Activated T-helper 1 cell treated with anti-CD3 and anti-CD28 coated beads, Interleukin-12 subunit alpha, Interleukin-12 subunit beta, Interleukin-2, Interleukin-4 antibody, amounts not matched to agents 30 ng/mL and 10 ng/mL and 1 ng/mL, durations not matched to agents 14 hours and 24 hours and 36 hours (primary cell): Measurements from ENCODE around the gene MIB2. TPM values are rescaled to one million over a fixed set of nuclear protein-coding genes. Genes with fewer than 3 reads are reported as not detected.

ENCODE experiments used
- DNase-seq: peaks from one replicate; pipeline ENCODE4 v3.0.0; 2021; ENCODE audit warnings: low spot score
- H3K27ac Mint-ChIP-seq: one replicate; pipeline ENCODE4 v1.8.0; 2021; ENCODE audit warnings: mild to moderate bottlenecking, mixed read lengths
- H3K27me3 Mint-ChIP-seq: one replicate; pipeline ENCODE4 v1.8.0; 2022; ENCODE audit warnings: mild to moderate bottlenecking, moderate library complexity, mixed read lengths; ENCODE audit not compliant: insufficient read depth
- H3K36me3 Mint-ChIP-seq: one replicate; pipeline ENCODE4 v1.8.0; 2021; ENCODE audit warnings: low read depth, mixed read lengths
- H3K4me1 Mint-ChIP-seq: one replicate; pipeline ENCODE4 v1.8.0; 2021; ENCODE audit warnings: low read depth, mixed read lengths
- H3K4me3 Mint-ChIP-seq: one replicate; pipeline ENCODE4 v1.8.0; 2021; ENCODE audit warnings: mild to moderate bottlenecking, moderate library complexity, mixed read lengths
- H3K9me3 Mint-ChIP-seq: one replicate; pipeline ENCODE4 v1.8.0; 2021; ENCODE audit warnings: mixed read lengths
- intact Hi-C: fragments of 100-400 bp; cut with micrococcal nuclease; formaldehyde crosslinking; loops from one replicate; pipeline ENCODE4 v1.15.1; 2024
- total RNA-seq: library from RNA; stranded (reverse); gene quantifications from 2 replicates; pipeline ENCODE4 v1.2.3, GENCODE V29; 2022

Gene MIB2
- total RNA-seq, result 29.5 and 32.8 TPM in 2 replicates

DNA sequence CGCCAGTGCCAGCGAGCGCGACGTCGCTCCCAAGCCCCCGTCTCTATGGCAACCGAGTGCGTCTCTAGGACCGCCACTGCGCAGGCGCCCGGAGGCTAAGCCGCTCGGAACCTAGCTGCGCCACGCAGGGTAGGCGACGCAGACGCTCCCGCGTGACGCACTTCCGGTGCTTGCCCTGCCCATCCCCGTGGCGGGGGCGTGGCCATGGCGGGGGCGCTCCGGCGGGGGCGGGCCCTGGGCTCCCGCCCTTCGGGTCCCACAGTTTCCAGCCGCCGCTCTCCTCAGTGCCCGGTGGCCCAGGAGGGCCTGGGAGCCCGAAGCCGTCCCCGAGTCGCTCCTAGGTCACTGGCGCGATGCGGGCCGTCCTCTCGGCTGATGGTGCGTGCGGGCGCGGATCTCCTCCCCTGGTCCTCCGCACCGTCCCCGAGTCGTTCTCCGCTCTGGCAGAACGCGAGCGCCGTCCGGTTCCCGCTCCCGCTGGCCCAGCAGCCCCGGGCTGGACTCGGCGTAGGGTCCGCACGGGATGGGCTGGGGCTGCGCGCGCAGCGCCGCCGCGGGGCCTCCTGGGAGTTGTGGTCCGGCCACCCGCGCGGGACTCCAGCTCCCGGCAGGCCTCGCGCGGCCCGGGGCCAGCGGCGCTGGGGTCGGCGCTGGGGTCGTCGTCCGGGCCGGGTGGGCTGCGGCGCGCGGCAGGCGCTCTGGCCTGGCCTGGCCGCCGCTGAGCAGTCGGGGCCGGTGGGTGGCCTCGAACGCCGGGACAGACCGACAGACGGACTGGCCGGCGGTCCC lies at the start of gene MIB2:
Gene MIB2 (plus strand): TSS at position 245 of the 789 bp plus-strand sequence. CDS start 7,953 bp downstream, outside the sequence.
- Mint-ChIP-seq H3K27ac (peak within 1 kb of the TSS; percentile 99), H3K9me3 (no peaks in the 10 kb centered on the region), H3K36me3 (peaks cover 4% of the 10 kb centered on the region), H3K27me3 (no peaks in the 10 kb centered on the region), H3K4me1 (peaks cover 25% of the 10 kb centered on the region), H3K4me3 (peak within 1 kb of the TSS; percentile 92)
- intact Hi-C loops, result loop anchor here (1.0 to 10.0 kb wide), 9 partner anchors 15 to 779 kb away; partner anchors contain the start of genes ATAD3B, AURKAIP1, C1orf159 and CDK11A
- DNase-seq, result peak; percentile 98

DNA sequence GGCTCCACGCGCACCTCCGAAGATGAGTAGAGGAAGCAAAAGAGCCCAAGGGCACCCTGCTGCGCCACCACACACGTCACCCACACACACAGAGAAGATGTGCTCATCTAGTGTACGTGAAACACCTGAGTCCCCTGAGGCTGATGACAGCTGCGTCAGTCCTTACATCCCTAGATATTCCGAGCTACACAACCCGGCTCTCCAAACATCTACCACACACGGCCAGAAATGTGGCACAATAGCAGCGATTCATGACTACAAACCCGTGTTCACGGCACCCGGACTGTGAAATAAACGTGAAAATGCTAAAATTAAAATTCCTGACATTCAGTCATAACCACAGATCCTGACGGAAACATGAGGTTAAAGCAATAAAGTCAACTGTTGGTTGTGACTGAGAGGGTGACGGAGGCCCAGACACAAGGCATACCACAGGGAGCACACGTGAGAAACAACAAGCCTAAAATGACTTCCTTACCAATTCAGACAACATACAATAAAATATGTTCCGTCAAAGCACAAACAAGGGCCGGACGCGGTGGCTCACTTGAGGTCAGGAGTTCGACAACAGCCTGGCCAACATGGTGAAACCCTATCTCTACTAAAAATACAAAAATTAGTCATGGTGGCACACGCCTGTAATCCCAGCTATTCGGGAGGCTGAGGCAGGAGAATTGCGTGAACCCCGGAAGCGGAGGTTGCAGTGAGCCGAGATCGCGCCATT lies 48.0 kb upstream of the MIB2 start:
- peaks cover 22% of the 10 kb centered on the region for H3K4me1 Mint-ChIP-seq

DNA sequence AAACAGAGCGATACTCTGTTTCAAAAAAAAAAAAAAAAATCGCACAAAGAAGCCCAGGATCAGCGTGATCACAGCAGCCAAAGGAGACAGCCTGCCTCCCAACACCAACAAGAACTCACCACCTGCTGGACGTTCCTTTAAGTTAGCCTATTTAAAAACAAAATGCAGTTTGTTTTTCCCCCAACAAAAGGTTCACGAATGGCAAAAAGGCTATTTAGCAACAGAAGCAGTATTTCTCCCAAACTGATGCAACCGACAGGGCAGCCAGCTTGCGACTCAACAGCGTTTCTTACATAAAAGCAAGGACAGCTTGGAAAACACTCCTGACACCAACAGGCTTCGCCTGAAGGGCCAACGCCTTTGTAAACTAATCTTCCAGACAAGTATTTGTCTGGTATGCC lies 47.4 kb upstream of the MIB2 start:
- Mint-ChIP-seq H3K4me3 (no peak overlapping the region), H3K27me3 (no peaks in the 10 kb centered on the region), H3K27ac (no peak overlapping the region), H3K4me1 (peaks cover 22% of the 10 kb centered on the region), H3K9me3 (no peaks in the 10 kb centered on the region), H3K36me3 (peaks cover 37% of the 10 kb centered on the region)
- no peak for DNase-seq
- intact Hi-C loops, result no loop called here

More for the DNA sequence above, 48.0 kb upstream of the MIB2 start:
- peaks cover 38% of the 10 kb centered on the region for H3K36me3 Mint-ChIP-seq
- H3K4me3 Mint-ChIP-seq, result no peak overlapping the region
- H3K9me3 Mint-ChIP-seq, result no peaks in the 10 kb centered on the region
- DNase-seq, result no peak
- intact Hi-C loops, result no loop called here
- no peak overlapping the region for H3K27ac Mint-ChIP-seq
- H3K27me3 Mint-ChIP-seq, result no peaks in the 10 kb centered on the region

- no peak for DNase-seq
- Mint-ChIP-seq H3K27ac (no peak overlapping the region), H3K4me1 (peaks cover 21% of the 10 kb centered on the region), H3K4me3 (no peak overlapping the region), H3K27me3 (no peaks in the 10 kb centered on the region), H3K36me3 (peaks cover 35% of the 10 kb centered on the region), H3K9me3 (no peaks in the 10 kb centered on the region)
- intact Hi-C loops, result no loop called here
Measured at GRCh38 chr1:1569341-1569740, 46.0 kb upstream of the MIB2 start.

DNA sequence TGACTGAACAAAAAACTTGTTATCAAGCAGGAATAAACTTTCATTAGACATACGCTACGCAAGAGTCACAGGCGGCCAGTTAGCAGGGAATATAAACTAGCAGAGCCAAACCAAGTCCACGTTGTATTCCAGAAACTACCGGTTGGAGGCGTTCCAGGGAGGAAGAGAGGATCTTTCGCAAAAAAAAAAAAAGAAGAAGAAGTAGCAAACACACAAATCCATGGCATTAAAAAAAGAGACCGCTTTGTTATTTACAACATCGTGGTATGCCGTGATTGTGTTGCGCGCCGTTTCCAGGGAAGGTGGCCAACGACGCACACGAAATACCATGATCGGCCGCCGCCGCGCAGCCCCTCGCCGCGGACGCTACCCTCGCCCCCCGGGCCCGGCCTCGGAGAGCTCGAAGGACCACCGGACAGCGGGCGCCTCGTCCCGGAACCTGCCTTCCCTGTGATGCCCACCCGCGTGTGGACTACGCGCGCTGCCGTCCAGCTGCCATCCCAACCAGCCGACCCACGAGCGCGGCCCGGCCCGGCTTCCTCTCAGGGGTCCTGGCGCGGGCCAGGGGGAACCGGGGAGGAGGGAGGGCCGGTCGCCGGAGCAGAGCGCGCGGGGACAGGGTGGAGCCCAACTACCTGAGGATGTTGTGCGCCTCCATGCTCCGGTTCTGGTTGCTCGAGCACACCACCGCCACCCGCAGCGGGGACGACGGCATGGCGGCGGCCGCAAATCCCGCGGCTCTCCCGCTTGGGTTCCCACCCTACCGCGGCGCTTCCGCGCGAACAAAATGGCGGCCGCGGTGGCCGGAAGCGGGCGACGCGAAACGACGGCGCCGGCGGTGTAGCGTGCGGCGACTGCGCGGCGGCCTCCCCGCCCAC lies 41.2 kb upstream of the MIB2 start:
- Mint-ChIP-seq H3K27me3 (peaks cover under 1% of the 10 kb centered on the region), H3K27ac (peak overlapping the region; percentile 98), H3K4me1 (peaks cover 21% of the 10 kb centered on the region), H3K36me3 (peaks cover 22% of the 10 kb centered on the region), H3K4me3 (peak overlapping the region; percentile 95), H3K9me3 (no peaks in the 10 kb centered on the region)
- DNase-seq, result peak; percentile 75
- intact Hi-C loops, result loop anchor here (1.0 to 2.0 kb wide), 4 partner anchors 40 to 103 kb away; partner anchors contain the start of genes ATAD3A, ATAD3B and CDK11B

DNA sequence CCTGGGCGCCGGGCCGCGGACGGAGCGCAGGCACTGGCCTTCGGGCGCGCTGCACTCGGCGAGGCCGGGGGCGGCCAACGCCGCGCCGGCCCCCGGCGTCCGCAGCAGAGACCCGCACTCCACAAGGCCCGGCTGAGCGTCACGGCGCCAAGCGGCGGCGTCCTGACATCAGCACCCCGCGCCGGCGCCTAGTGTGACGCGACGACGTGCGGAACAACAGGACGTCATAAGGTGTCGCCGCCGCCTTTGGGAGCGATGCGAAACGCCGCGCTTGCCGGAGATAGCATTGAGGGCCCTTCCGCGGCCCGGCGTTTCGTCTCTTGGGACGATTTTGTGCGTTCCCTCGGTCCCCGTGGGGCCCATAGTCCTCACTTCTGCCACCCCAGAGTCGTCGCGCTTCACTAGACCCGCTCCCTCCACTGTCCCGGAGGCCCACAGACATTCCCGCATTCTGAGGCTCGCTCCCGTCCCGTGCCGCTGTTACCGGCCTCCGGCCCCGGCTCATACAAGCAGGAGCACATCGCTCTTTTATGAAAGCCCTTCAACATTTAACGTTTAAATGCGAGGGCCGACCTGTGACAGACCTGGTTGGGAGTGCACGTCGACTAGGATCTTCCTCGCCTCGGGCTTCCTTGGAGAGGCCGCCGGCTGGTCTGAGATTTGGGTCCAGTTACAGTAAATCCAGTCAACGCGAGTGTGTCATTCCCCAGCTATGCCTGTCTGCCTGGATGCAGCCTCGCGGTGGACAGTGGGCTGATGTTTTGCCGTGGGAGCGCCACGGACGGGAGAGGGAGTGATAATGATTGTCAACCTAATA lies 40.4 kb upstream of the MIB2 start, which contains the start of gene SSU72:
Gene SSU72 (minus strand): TSS at position 143 of the 817 bp plus-strand sequence. CDS start 306 bp downstream, outside the sequence.
- peaks cover 20% of the 10 kb centered on the region for H3K4me1 Mint-ChIP-seq
- H3K27me3 Mint-ChIP-seq, result peaks cover 3% of the 10 kb centered on the region
- peak within 1 kb of the TSS; percentile 95 for H3K4me3 Mint-ChIP-seq
- H3K27ac Mint-ChIP-seq, result peak within 1 kb of the TSS; percentile 98
- peak; percentile 91 for DNase-seq
- H3K9me3 Mint-ChIP-seq, result no peaks in the 10 kb centered on the region
- intact Hi-C loops, result loop anchor here (1.0 to 2.0 kb wide), 4 partner anchors 39 to 104 kb away; partner anchors contain the start of genes ATAD3A, ATAD3B and CDK11B
- peaks cover 16% of the 10 kb centered on the region for H3K36me3 Mint-ChIP-seq

GRCh38 chr1:1577367-1578011 lies 37.8 kb upstream of the MIB2 start:
- no peak for DNase-seq
- intact Hi-C loops, result no loop called here
- no peak overlapping the region for H3K27ac Mint-ChIP-seq
- H3K27me3 Mint-ChIP-seq, result peaks cover 12% of the 10 kb centered on the region
- peaks cover 5% of the 10 kb centered on the region for H3K36me3 Mint-ChIP-seq
- H3K4me3 Mint-ChIP-seq, result no peak overlapping the region
- peaks cover 11% of the 10 kb centered on the region for H3K4me1 Mint-ChIP-seq
- H3K9me3 Mint-ChIP-seq, result no peaks in the 10 kb centered on the region

DNA sequence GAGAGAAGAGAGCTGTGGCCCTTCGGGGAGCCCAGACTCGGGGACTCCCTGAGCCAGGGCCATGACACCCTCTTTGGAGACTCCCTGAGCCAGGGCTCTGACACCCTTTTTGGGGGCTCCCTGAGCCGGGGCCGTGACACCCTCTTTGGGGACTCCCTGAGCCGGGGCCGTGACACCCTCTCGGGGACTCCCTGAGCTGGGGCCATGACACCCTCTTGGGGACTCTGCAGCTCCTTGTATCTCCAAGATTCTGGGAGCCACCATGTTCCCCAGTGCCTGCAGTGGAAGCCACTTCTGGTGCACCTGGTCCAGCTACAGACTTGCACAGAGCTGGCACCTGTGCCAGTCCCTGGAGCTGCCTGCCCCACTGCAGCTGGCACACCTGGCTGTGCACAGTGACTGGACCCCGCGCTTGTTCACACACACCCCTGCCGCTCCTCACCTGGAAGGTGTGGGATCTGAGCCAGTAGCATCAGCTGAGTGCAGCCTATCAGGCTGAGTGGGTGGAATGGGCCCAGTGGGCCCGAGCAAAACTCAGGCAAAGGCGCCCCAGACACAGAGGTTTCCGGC lies 36.8 kb upstream of the MIB2 start:
- Mint-ChIP-seq H3K36me3 (peaks cover 3% of the 10 kb centered on the region), H3K27ac (no peak overlapping the region), H3K9me3 (no peaks in the 10 kb centered on the region), H3K27me3 (peaks cover 12% of the 10 kb centered on the region), H3K4me1 (peaks cover 7% of the 10 kb centered on the region), H3K4me3 (no peak overlapping the region)
- DNase-seq, result no peak
- intact Hi-C loops, result no loop called here

DNA sequence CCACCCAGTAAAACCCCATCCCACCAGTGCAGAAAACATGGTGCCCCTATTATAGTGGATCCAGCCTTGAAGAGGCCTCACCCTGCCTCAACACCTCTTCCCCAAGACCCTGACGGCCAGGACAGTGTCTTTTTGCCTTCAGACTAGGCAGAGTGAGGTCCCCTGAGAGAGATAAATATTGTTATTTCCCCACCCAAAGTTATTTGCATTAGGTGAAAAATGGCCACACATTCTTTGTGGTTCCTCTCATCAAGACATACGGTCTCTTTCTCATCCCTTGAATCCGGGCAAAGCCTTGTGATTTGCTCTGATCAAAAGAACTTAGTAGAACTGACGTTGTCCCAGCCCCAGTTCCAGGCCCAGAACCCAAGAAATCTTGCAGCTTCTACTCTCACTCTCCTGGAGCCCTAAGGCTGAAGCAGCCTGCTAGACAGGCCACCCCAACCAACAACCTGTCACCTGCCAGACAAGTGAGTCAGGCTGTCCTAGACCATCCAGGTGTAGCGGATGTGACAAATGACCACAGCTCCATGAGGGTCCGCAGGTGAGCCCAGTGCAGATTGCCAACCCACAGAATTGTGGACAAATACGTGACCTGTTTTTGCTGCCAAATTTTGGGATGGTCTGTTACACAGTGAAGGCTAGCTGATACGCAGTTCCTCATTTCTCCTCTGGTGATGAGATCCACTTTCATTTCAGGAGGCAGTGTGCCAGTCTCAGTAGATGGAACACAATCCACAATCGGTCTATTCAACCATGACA lies 32.5 kb upstream of the MIB2 start:
- Mint-ChIP-seq H3K36me3 (no peaks in the 10 kb centered on the region), H3K9me3 (no peaks in the 10 kb centered on the region), H3K4me3 (no peak overlapping the region), H3K4me1 (peaks cover 6% of the 10 kb centered on the region), H3K27me3 (peaks cover 12% of the 10 kb centered on the region), H3K27ac (no peak overlapping the region)
- DNase-seq, result no peak
- intact Hi-C loops, result no loop called here

DNA sequence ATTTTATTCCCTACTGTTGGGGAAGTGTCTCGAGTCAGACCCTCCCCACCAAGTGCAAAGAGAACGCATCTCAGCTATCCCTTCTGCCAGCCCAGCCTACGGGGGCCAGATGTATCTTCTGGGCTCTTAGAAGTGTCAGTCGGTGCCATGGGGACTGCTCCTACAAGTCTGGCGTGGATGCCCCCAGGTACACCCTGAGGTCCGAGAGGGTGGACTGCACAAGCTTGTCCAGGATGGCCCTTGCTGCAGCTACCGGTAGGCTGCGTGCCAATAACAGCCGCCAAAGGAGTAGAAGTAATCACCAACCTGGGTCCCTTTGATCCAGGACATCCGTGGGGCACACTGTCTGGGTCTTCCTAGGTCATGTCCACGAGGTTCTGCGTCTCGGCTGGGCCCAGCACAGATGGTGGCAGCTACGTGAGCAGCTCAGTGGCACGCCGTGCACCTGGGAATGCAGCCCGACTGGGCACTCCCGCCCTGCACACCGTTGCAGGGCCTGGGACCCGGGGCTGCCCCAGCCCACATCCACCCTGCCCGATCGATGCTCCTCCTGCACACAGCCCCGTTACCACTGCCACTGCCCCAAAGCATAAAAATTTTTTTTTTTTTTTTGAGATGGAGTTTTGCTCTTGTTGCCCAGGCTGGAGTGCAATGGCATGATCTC lies 31.8 kb upstream of the MIB2 start:
- intact Hi-C loops, result no loop called here
- no peak for DNase-seq

More for the DNA sequence above, 31.8 kb upstream of the MIB2 start:
- Mint-ChIP-seq H3K27ac (no peak overlapping the region), H3K27me3 (peaks cover 12% of the 10 kb centered on the region), H3K36me3 (no peaks in the 10 kb centered on the region), H3K4me1 (peaks cover 6% of the 10 kb centered on the region), H3K9me3 (no peaks in the 10 kb centered on the region), H3K4me3 (no peak overlapping the region)
